CD8-positive, alpha-beta memory T cell (primary cell): ENCODE measurements around the gene PRDM16. TPM values are rescaled to one million over a fixed set of nuclear protein-coding genes. Genes with fewer than 3 reads are reported as not detected.

Source experiments
- CTCF ChIA-PET: fragments of 350-600 bp; sonication (Branson Sonifier 250); formaldehyde crosslinking; loops from one replicate; lab custom pipeline; 2021; ENCODE audit warnings: antibody characterized with exemption; lab: Charles Lee
- POLR2A ChIA-PET: fragments of 350-600 bp; sonication (Branson Sonifier 250); formaldehyde crosslinking; loops from one replicate; lab custom pipeline; 2021; ENCODE audit warnings: antibody characterized with exemption; lab: Charles Lee
- DNase-seq, 5 donors: peaks; one replicate each; pipeline versions ENCODE4 v3.0.0 to v3.0.0-alpha.2; 2020 to 2022; ENCODE audit warnings: mixed read lengths in 1 of 5
- H3K27ac ChIP-seq: one replicate; pipeline ENCODE4 v1.7.0; 2013; ENCODE audit warnings: low read depth, mild to moderate bottlenecking, low read length, moderate library complexity
- H3K27me3 ChIP-seq: 2 replicates; pipeline ENCODE4 v1.7.0; 2013; ENCODE audit warnings: low read length, mild to moderate bottlenecking; ENCODE audit not compliant: insufficient read depth, poor library complexity, severe bottlenecking
- H3K36me3 ChIP-seq: 2 replicates; pipeline ENCODE4 v1.7.0; 2013; ENCODE audit warnings: mild to moderate bottlenecking, low read length, moderate library complexity; ENCODE audit not compliant: insufficient read depth
- H3K4me1 ChIP-seq: 2 replicates; pipeline ENCODE4 v1.7.0; 2013; ENCODE audit warnings: mild to moderate bottlenecking, low read length, moderate library complexity; ENCODE audit not compliant: insufficient read depth
- H3K4me3 ChIP-seq: 2 replicates; pipeline ENCODE4 v1.7.0; 2013; ENCODE audit warnings: mild to moderate bottlenecking, low read length
- H3K9me3 ChIP-seq: 2 replicates; pipeline ENCODE4 v1.7.0; 2013; ENCODE audit warnings: mild to moderate bottlenecking, low read length
- H3K27ac Mint-ChIP-seq, 8 donors: one replicate each; pipeline ENCODE4 v1.8.0; 2020 to 2021; ENCODE audit warnings: mixed read lengths in 8 of 8, mild to moderate bottlenecking in 6 of 8, inconsistent platforms in 3 of 8, moderate library complexity in 3 of 8
- H3K27me3 Mint-ChIP-seq, 2 donors: one replicate each; pipeline ENCODE4 v1.8.0; 2020 to 2021; ENCODE audit warnings: mixed read lengths in 2 of 2, mild to moderate bottlenecking in 1 of 2, moderate library complexity in 1 of 2
- H3K36me3 Mint-ChIP-seq, 3 donors: one replicate each; pipeline ENCODE4 v1.8.0; 2020 to 2021; ENCODE audit warnings: mixed read lengths in 3 of 3, inconsistent platforms in 1 of 3, mild to moderate bottlenecking in 1 of 3
- H3K4me1 Mint-ChIP-seq, 3 donors: one replicate each; pipeline ENCODE4 v1.8.0; 2020 to 2021; ENCODE audit warnings: mixed read lengths in 3 of 3, inconsistent platforms in 1 of 3, mild to moderate bottlenecking in 1 of 3
- H3K4me3 Mint-ChIP-seq, 7 donors: one replicate each; pipeline ENCODE4 v1.8.0; 2020 to 2021; ENCODE audit warnings: mixed read lengths in 7 of 7, mild to moderate bottlenecking in 6 of 7, moderate library complexity in 4 of 7, inconsistent platforms in 2 of 7
- H3K9me3 Mint-ChIP-seq, 5 donors: one replicate each; pipeline ENCODE4 v1.8.0; 2020 to 2022; ENCODE audit warnings: mixed read lengths in 5 of 5, mild to moderate bottlenecking in 3 of 5, moderate library complexity in 2 of 5, inconsistent platforms in 1 of 5
- polyA plus RNA-seq: library from polyadenylated mRNA; unstranded; fragments of 300-500 nt; fragmentation: Illumina TruSeq; gene quantifications from one replicate; pipeline ENCODE4 v1.2.3, GENCODE V29; 2021
- total RNA-seq, 2 experiments: library from RNA; stranded (reverse); gene quantifications; one replicate each; pipeline ENCODE4 v1.2.3, GENCODE V29; 2021

PRDM16 gene
- total and polyA plus RNA-seq, 3 experiments from 2014 or later = not detected

DNA sequence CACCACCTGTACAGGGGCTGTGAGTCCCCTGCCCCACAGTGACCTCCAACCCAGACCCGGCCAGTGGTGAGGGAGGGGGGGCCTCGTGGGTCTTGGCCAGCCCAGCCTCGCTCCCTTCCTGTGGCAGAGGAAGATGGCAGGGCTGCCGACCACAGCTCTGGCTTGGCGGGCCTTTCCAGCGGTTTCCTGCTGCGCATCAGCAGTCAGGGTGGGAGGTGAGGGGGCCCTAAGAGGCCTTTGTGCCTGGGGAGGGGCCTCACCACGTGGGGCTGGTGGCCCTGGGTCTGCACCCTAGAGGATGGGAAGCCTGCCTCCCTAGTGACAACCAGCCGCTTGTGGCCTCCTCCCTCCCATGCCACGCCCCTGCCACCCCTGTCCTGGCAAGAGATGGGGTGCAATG, 312.9 kb downstream of the PRDM16 start:
- no peak for DNase-seq
- POLR2A ChIA-PET = no interaction called here
- H3K27ac ChIP-seq = no peak overlapping the region
- no peaks in the 10 kb centered on the region for H3K27me3 ChIP-seq
- CTCF ChIA-PET = no interaction called here
- Mint-ChIP-seq H3K27me3 (peaks cover 4 to 11% of the 10 kb centered on the region in 2 donors), H3K4me1 (peaks cover 0 to 5% (median 4%) of the 10 kb centered on the region in 3 donors), H3K27ac (no peak overlapping the region), H3K36me3 (no peaks in the 10 kb centered on the region), H3K4me3 (no peak overlapping the region), H3K9me3 (no peaks in the 10 kb centered on the region)
- no peak overlapping the region for H3K4me3 ChIP-seq
- H3K36me3 ChIP-seq = no peaks in the 10 kb centered on the region
- no peaks in the 10 kb centered on the region for H3K9me3 ChIP-seq
- H3K4me1 ChIP-seq = no peaks in the 10 kb centered on the region

DNA sequence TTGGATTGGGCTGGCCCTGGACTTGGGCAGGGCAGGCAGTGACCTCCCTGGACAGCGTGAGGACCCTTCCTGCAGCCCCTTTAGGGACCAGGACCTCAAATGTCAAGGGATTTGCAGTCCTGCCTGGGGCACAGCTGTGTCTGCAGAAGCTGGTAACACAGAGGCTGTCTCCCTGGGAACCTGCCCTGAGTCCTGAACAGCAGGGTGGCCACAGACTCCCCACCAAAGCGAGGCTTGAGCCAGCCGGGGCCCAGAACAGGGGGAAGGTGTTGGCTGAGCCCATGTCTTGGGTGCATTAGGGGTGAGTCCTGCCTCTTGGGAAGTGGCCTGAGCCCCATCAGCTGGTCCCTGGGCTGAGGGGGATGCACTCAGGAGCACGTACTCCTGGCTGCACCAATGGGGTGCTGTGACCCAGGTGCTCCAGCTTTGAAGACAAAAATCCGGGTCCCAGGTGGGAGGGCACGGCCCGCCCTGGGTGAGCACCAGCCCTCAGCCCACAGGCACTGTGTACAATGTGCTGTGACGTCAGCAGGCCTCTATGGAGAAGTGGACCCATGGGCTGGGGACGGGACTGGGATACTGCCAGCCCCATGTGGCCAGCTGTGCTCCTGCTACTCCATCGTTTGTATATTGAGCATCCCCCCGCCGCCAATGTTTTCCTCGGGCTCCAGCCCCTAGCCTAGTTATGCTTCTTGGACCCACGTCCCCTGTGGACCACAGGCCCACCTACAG, 313.5 kb downstream of the PRDM16 start:
- H3K27me3 ChIP-seq = no peaks in the 10 kb centered on the region
- H3K9me3 ChIP-seq = no peaks in the 10 kb centered on the region
- Mint-ChIP-seq H3K27ac (no peak overlapping the region), H3K27me3 (peaks cover 4 to 11% of the 10 kb centered on the region in 2 donors), H3K4me1 (peaks cover 0 to 5% (median 4%) of the 10 kb centered on the region in 3 donors), H3K4me3 (no peak overlapping the region), H3K36me3 (no peaks in the 10 kb centered on the region), H3K9me3 (no peaks in the 10 kb centered on the region)
- H3K27ac ChIP-seq = no peak overlapping the region
- H3K36me3 ChIP-seq = no peaks in the 10 kb centered on the region
- no peak overlapping the region for H3K4me3 ChIP-seq
- no peaks in the 10 kb centered on the region for H3K4me1 ChIP-seq
- CTCF ChIA-PET = no interaction called here
- DNase-seq = no peak
- POLR2A ChIA-PET = no interaction called here

DNA sequence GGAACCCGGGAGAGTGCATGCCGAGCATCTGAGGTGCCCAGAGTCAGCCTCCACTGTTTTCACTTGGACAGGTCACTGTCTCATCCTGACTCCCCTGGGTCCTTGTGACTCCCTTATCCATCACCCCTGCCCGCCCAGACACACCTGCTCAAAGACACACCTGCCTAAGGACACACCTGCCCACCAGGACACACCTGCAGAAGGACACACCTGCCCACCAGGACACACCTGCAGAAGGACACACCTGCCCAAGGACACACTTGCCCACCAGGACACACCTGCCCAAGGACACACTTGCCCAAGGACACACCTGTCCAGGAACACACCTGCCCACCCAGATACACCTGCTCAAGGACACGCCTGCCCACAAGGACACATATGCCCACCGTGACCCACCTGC, 314.7 kb downstream of the PRDM16 start:
- CTCF ChIA-PET = no interaction called here
- POLR2A ChIA-PET = no interaction called here
- H3K4me3 ChIP-seq = no peak overlapping the region
- Mint-ChIP-seq H3K27me3 (peaks cover 4 to 11% of the 10 kb centered on the region in 2 donors), H3K4me3 (no peak overlapping the region), H3K4me1 (peaks cover 0 to 5% (median 4%) of the 10 kb centered on the region in 3 donors), H3K36me3 (no peaks in the 10 kb centered on the region), H3K27ac (peak overlapping the region in 1 of 8 donors; percentile 70), H3K9me3 (no peaks in the 10 kb centered on the region)
- no peaks in the 10 kb centered on the region for H3K36me3 ChIP-seq
- no peak overlapping the region for H3K27ac ChIP-seq
- DNase-seq = no peak
- no peaks in the 10 kb centered on the region for H3K9me3 ChIP-seq
- H3K27me3 ChIP-seq = no peaks in the 10 kb centered on the region
- no peaks in the 10 kb centered on the region for H3K4me1 ChIP-seq

DNA sequence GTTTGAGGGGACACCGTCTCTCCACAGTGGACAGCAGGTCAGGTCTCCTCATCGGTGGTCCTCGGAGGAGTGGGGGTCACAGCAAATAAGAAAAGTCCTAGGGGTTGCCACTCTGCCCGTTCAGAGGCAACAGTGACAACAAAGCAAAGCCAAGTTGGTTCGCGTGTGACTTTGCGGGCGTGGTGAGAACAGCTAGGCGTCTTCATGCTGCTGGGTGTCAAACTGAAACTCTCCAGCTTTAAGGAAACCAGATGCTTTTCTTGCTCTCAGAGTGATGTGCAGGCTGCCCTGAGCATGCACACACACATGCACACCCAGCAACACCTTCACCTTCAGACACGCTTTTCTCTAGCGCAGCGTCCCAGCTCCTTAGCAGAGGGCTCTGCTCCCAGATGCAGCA, 315.4 kb downstream of the PRDM16 start:
- H3K9me3 Mint-ChIP-seq = no peaks in the 10 kb centered on the region
- CTCF ChIA-PET = no interaction called here
- peaks cover 4 to 11% of the 10 kb centered on the region in 2 donors for H3K27me3 Mint-ChIP-seq
- Histone ChIP-seq H3K4me1 (no peaks in the 10 kb centered on the region), H3K27ac (no peak overlapping the region), H3K36me3 (no peaks in the 10 kb centered on the region), H3K27me3 (no peaks in the 10 kb centered on the region), H3K9me3 (no peaks in the 10 kb centered on the region), H3K4me3 (no peak overlapping the region)
- peak in 1 of 5 donors; percentile 27 for DNase-seq
- H3K27ac Mint-ChIP-seq = no peak overlapping the region
- no peaks in the 10 kb centered on the region for H3K36me3 Mint-ChIP-seq
- POLR2A ChIA-PET = no interaction called here
- H3K4me1 Mint-ChIP-seq = peaks cover 0 to 5% (median 4%) of the 10 kb centered on the region in 3 donors
- no peak overlapping the region for H3K4me3 Mint-ChIP-seq

GRCh38 chr1:3386205-3387002, 317.4 kb downstream of the PRDM16 start:
- POLR2A ChIA-PET = no interaction called here
- DNase-seq = no peak
- CTCF ChIA-PET = no interaction called here
- H3K4me1 ChIP-seq = no peaks in the 10 kb centered on the region
- no peaks in the 10 kb centered on the region for H3K36me3 ChIP-seq
- Mint-ChIP-seq H3K36me3 (no peaks in the 10 kb centered on the region), H3K27ac (no peak overlapping the region), H3K4me1 (peaks cover 0 to 5% (median 4%) of the 10 kb centered on the region in 3 donors), H3K4me3 (no peak overlapping the region), H3K9me3 (no peaks in the 10 kb centered on the region), H3K27me3 (peaks cover 7 to 11% of the 10 kb centered on the region in 2 donors)
- no peak overlapping the region for H3K4me3 ChIP-seq
- no peaks in the 10 kb centered on the region for H3K27me3 ChIP-seq
- no peak overlapping the region for H3K27ac ChIP-seq
- H3K9me3 ChIP-seq = no peaks in the 10 kb centered on the region

GRCh38 chr1:3387401-3387800, 318.4 kb downstream of the PRDM16 start:
- POLR2A ChIA-PET = no interaction called here

DNA sequence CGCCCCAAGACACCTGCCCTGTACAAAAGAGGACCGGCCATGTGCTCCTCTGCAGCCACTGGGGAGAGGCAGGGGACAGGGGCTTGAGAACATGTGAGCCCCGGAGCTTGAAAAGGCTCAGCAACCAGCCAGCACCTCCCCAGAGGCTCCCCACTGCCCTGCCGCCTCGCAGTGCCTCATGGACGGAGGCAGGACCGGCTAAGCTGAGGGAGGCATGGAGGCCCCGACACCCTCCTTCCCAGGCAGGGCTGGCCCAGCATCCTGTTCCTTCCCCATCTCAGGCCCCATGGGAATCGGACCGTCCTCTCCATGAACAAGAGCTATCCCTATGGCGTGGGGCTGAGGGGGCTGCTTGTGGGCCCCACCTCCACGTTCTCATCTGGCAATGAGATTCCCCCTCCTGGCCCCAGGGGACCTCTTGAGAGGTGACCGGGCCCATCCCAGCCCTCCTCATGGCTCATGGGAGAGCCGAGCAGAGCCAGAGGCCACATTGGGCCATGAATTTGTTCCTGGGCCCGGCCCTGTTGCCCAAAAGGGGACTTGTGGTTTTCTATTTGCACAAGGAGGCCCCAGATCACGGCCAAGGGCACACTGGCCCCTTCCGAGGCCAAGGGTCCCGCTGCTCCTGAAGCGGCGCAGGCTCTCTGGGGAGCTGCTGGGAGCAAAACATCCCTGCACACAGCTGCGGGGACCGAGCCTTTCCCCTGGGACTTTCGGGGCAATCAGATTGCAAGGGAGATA, 320.3 kb downstream of the PRDM16 start:
- Histone ChIP-seq H3K9me3 (no peaks in the 10 kb centered on the region), H3K27ac (no peak overlapping the region), H3K36me3 (no peaks in the 10 kb centered on the region), H3K4me3 (no peak overlapping the region), H3K4me1 (no peaks in the 10 kb centered on the region), H3K27me3 (peaks cover 4% of the 10 kb centered on the region)
- H3K27me3 Mint-ChIP-seq = peaks cover 6 to 21% of the 10 kb centered on the region in 2 donors
- ChIA-PET CTCF (no interaction called here), POLR2A (no interaction called here)
- no peak overlapping the region for H3K27ac Mint-ChIP-seq
- H3K4me3 Mint-ChIP-seq = no peak overlapping the region
- H3K36me3 Mint-ChIP-seq = no peaks in the 10 kb centered on the region
- peaks cover 0 to 8% (median 0%) of the 10 kb centered on the region in 3 donors for H3K4me1 Mint-ChIP-seq
- no peak for DNase-seq
- H3K9me3 Mint-ChIP-seq = no peaks in the 10 kb centered on the region

More at GRCh38 chr1:3387401-3387800, 318.4 kb downstream of the PRDM16 start:
- no peak overlapping the region for H3K4me3 ChIP-seq
- no peaks in the 10 kb centered on the region for H3K4me1 ChIP-seq
- Mint-ChIP-seq H3K4me3 (no peak overlapping the region), H3K27me3 (peaks cover 5 to 14% of the 10 kb centered on the region in 2 donors), H3K4me1 (peaks cover 0 to 5% (median 4%) of the 10 kb centered on the region in 3 donors), H3K27ac (no peak overlapping the region), H3K36me3 (no peaks in the 10 kb centered on the region), H3K9me3 (no peaks in the 10 kb centered on the region)
- no peaks in the 10 kb centered on the region for H3K9me3 ChIP-seq
- DNase-seq = no peak
- CTCF ChIA-PET = no interaction called here
- peaks cover 4% of the 10 kb centered on the region for H3K27me3 ChIP-seq
- no peak overlapping the region for H3K27ac ChIP-seq
- H3K36me3 ChIP-seq = no peaks in the 10 kb centered on the region

DNA sequence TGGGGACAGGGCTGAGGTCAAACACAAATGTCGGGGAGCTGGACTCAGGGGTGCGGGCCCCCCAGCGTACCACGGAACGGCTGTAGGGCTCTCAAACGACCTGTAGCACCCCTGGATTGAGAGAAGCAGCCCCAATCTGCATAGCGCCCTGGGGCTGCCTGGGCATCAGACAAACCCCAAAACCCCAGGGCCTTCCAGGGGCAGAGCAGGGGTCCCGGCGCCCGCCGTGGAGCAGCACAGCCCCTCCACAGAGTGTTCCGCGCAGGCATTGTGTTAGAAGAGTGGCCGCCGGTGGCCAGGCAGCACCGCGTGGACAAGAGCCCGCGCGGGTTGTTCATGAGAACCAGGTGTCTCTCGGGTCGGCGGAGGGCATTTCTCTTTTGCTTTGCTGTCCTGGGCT, 321.3 kb downstream of the PRDM16 start:
- DNase-seq = no peak
- peaks cover 0 to 8% (median 0%) of the 10 kb centered on the region in 3 donors for H3K4me1 Mint-ChIP-seq
- CTCF ChIA-PET = no interaction called here

More for the DNA sequence above, 321.3 kb downstream of the PRDM16 start:
- H3K36me3 ChIP-seq = no peaks in the 10 kb centered on the region
- H3K4me3 ChIP-seq = no peak overlapping the region
- Mint-ChIP-seq H3K4me3 (no peak overlapping the region), H3K36me3 (no peaks in the 10 kb centered on the region), H3K9me3 (no peaks in the 10 kb centered on the region), H3K27me3 (peaks cover 10 to 27% of the 10 kb centered on the region in 2 donors), H3K27ac (no peak overlapping the region)
- H3K9me3 ChIP-seq = no peaks in the 10 kb centered on the region
- H3K27ac ChIP-seq = no peak overlapping the region
- POLR2A ChIA-PET = no interaction called here
- peaks cover 4% of the 10 kb centered on the region for H3K27me3 ChIP-seq
- H3K4me1 ChIP-seq = no peaks in the 10 kb centered on the region
